Activated B cell treated with CpG ODN at 0.5 μM for 24 hours (primary cell): Measurements from ENCODE around the gene FAM151B. TPM values are rescaled to one million over a fixed set of nuclear protein-coding genes. Genes with fewer than 3 reads are reported as not detected.
"Not testable (repeated sequence)": the region's sequence is repeated elsewhere in the genome, so short reads cannot be mapped to it uniquely, and the experiment has no call there.

ENCODE experiments used
- ATAC-seq: fragments of 200-7000 bp; cut with Tn5 transposase; one replicate; pipeline ENCODE4 v1.10.0; 2021; ENCODE audit warnings: low read depth, mild to moderate bottlenecking, moderate library complexity
- CTCF ChIA-PET: fragments of 350-600 bp; sonication (Branson Sonifier 250); formaldehyde crosslinking; loops from one replicate; lab custom pipeline; 2021; ENCODE audit warnings: antibody characterized with exemption; lab: Charles Lee
- POLR2A ChIA-PET: fragments of 350-600 bp; sonication (Branson Sonifier 250); formaldehyde crosslinking; loops from one replicate; lab custom pipeline; 2021; ENCODE audit warnings: antibody characterized with exemption; lab: Charles Lee
- DNase-seq: peaks from one replicate; pipeline ENCODE4 v3.0.0; 2022
- H3K27ac Mint-ChIP-seq: one replicate; pipeline ENCODE4 v1.8.0; 2020; ENCODE audit warnings: mixed read lengths
- H3K27me3 Mint-ChIP-seq: one replicate; pipeline ENCODE4 v1.8.0; 2021; ENCODE audit warnings: mixed read lengths
- H3K36me3 Mint-ChIP-seq: one replicate; pipeline ENCODE4 v1.8.0; 2021; ENCODE audit warnings: low read depth, mixed read lengths
- H3K4me1 Mint-ChIP-seq: one replicate; pipeline ENCODE4 v1.8.0; 2021; ENCODE audit warnings: mixed read lengths
- H3K4me3 Mint-ChIP-seq: one replicate; pipeline ENCODE4 v1.8.0; 2020; ENCODE audit warnings: mild to moderate bottlenecking, mixed read lengths
- H3K9me3 Mint-ChIP-seq: one replicate; pipeline ENCODE4 v1.8.0; 2020; ENCODE audit warnings: mixed read lengths
- CTCF ChIP-seq: fragments of 200-600 bp; IDR thresholded peaks from one replicate; pipeline ENCODE4 v1.8.0; 2022; ENCODE audit warnings: antibody characterized with exemption, mild to moderate bottlenecking
- intact Hi-C: fragments of 100-400 bp; cut with micrococcal nuclease; formaldehyde crosslinking; loops from one replicate; pipeline ENCODE4 v1.15.1; 2024
- total RNA-seq: library from RNA; stranded (reverse); gene quantifications from 2 replicates; pipeline ENCODE4 v1.2.3, GENCODE V29; 2022

The FAM151B gene
- total RNA-seq, 1 donor from 2014 or later, result 0.47 TPM

GRCh38 chr5:80569961-80570786, 82.3 kb downstream of the FAM151B start, which contains the start of gene ANKRD34B:
TSS of gene ANKRD34B (minus strand) at chr5:80570280. CDS start at chr5:80560019, 10,261 bp downstream.
- peak within 1 kb of the TSS; percentile 70 for H3K4me3 Mint-ChIP-seq
- peaks cover 8% of the 10 kb centered on the region for H3K4me1 Mint-ChIP-seq
- no peak within 1 kb of the TSS for H3K27ac Mint-ChIP-seq
- intact Hi-C loops, result no loop called here
- DNase-seq, result no peak
- ATAC-seq, result no peak
- H3K27me3 Mint-ChIP-seq, result peaks cover 46% of the 10 kb centered on the region
- no peaks in the 10 kb centered on the region for H3K36me3 Mint-ChIP-seq
- CTCF ChIA-PET, result no interaction called here
- POLR2A ChIA-PET, result no interaction called here
- H3K9me3 Mint-ChIP-seq, result no peaks in the 10 kb centered on the region
- TF ChIP-seq CTCF, result no peak

GRCh38 chr5:80573062-80573461, 85.2 kb downstream of the FAM151B start:
- Mint-ChIP-seq H3K4me3 (no peak overlapping the region), H3K27me3 (peaks cover 46% of the 10 kb centered on the region), H3K4me1 (peaks cover 8% of the 10 kb centered on the region), H3K9me3 (no peaks in the 10 kb centered on the region), H3K27ac (no peak overlapping the region), H3K36me3 (no peaks in the 10 kb centered on the region)
- intact Hi-C loops, result no loop called here
- ATAC-seq (no peak), DNase-seq (no peak)
- no peak for TF ChIP-seq CTCF
- CTCF ChIA-PET, result no interaction called here
- POLR2A ChIA-PET, result no interaction called here

GRCh38 chr5:80576383-80576782, 88.5 kb downstream of the FAM151B start:
- intact Hi-C loops, result no loop called here

GRCh38 chr5:80577707-80578106, 89.8 kb downstream of the FAM151B start:
- H3K4me3 Mint-ChIP-seq, result no peak overlapping the region
- intact Hi-C loops, result no loop called here
- POLR2A ChIA-PET, result no interaction called here
- DNase-seq, result no peak
- peaks cover 2% of the 10 kb centered on the region for H3K9me3 Mint-ChIP-seq
- no peak for ATAC-seq
- TF ChIP-seq CTCF, result no peak
- CTCF ChIA-PET, result no interaction called here
- H3K27ac Mint-ChIP-seq, result no peak overlapping the region
- H3K4me1 Mint-ChIP-seq, result no peaks in the 10 kb centered on the region
- H3K36me3 Mint-ChIP-seq, result no peaks in the 10 kb centered on the region
- peaks cover 18% of the 10 kb centered on the region for H3K27me3 Mint-ChIP-seq

More at GRCh38 chr5:80576383-80576782, 88.5 kb downstream of the FAM151B start:
- ATAC-seq, result no peak
- ChIA-PET CTCF (no interaction called here), POLR2A (no interaction called here)
- H3K36me3 Mint-ChIP-seq, result no peaks in the 10 kb centered on the region
- peaks cover 26% of the 10 kb centered on the region for H3K27me3 Mint-ChIP-seq
- no peak overlapping the region for H3K4me3 Mint-ChIP-seq
- no peak for TF ChIP-seq CTCF
- peaks cover 2% of the 10 kb centered on the region for H3K9me3 Mint-ChIP-seq
- H3K27ac Mint-ChIP-seq, result no peak overlapping the region
- no peak for DNase-seq
- H3K4me1 Mint-ChIP-seq, result peaks cover under 1% of the 10 kb centered on the region

GRCh38 chr5:80579050-80579449, 91.2 kb downstream of the FAM151B start:
- TF ChIP-seq CTCF, result no peak
- no peak overlapping the region for H3K4me3 Mint-ChIP-seq
- H3K27me3 Mint-ChIP-seq, result peaks cover 9% of the 10 kb centered on the region
- no peak for DNase-seq
- intact Hi-C loops, result no loop called here
- no peak for ATAC-seq
- no peaks in the 10 kb centered on the region for H3K36me3 Mint-ChIP-seq
- peaks cover 2% of the 10 kb centered on the region for H3K9me3 Mint-ChIP-seq
- no peak overlapping the region for H3K27ac Mint-ChIP-seq
- no peaks in the 10 kb centered on the region for H3K4me1 Mint-ChIP-seq
- CTCF ChIA-PET, result no interaction called here
- POLR2A ChIA-PET, result no interaction called here

GRCh38 chr5:80580291-80580690, 92.4 kb downstream of the FAM151B start:
- intact Hi-C loops, H3K27ac Mint-ChIP-seq, CTCF ChIA-PET, POLR2A ChIA-PET, H3K4me3 Mint-ChIP-seq, DNase-seq, H3K27me3 Mint-ChIP-seq, H3K4me1 Mint-ChIP-seq, H3K9me3 Mint-ChIP-seq, ATAC-seq, H3K36me3 Mint-ChIP-seq: not testable (repeated sequence)
